HEK293 (cell line): Measurements from ENCODE around the gene KPNA2.

Experiments
- CTCF ChIA-PET: fragments of 350-600 bp; formaldehyde crosslinking; extraction: SDS; loops from one replicate; lab custom pipeline; 2021; ENCODE audit warnings: antibody characterized with exemption; lab: Yijun Ruan, JAX
- POLR2A ChIA-PET: fragments of 300-600 bp; formaldehyde crosslinking; extraction: SDS; loops from one replicate; lab custom pipeline; 2020; ENCODE audit warnings: antibody characterized with exemption, inconsistent platforms; lab: Yijun Ruan, JAX
- H3K27ac ChIP-seq: fragments of 200-500 bp; sonication (Bioruptor generic); 2 replicates; pipeline ENCODE4 v1.5.1; 2014; ENCODE audit warnings: low read depth, low read length, control low read depth, inconsistent platforms; ENCODE audit errors: extremely low read depth
- H3K36me3 ChIP-seq, 2 experiments: fragments of 200-500 bp in 1 of 2; sonication (Bioruptor generic) in 1 of 2; 1 replicate in 1 of 2; 2 replicates in 1 of 2; pipeline ENCODE4 v1.5.1; 2014 to 2017; ENCODE audit warnings: inconsistent platforms in 2 of 2, low read length in 2 of 2; ENCODE audit not compliant: control insufficient read depth in 2 of 2, insufficient read depth in 1 of 2
- H3K4me1 ChIP-seq: fragments of 200-500 bp; sonication (Bioruptor generic); 2 replicates; pipeline ENCODE4 v1.5.1; 2014; ENCODE audit warnings: mild to moderate bottlenecking, low read length, inconsistent platforms; ENCODE audit not compliant: control insufficient read depth, insufficient read depth
- H3K4me3 ChIP-seq: 2 replicates; pipeline ENCODE4 v1.5.1; 2011; ENCODE audit warnings: low read depth, mild to moderate bottlenecking, control low read depth, low read length, moderate library complexity
- H3K9me3 ChIP-seq: fragments of 200-500 bp; sonication (Bioruptor generic); 2 replicates; pipeline ENCODE4 v1.5.1; 2014; ENCODE audit warnings: low read depth, low read length, inconsistent platforms; ENCODE audit not compliant: control insufficient read depth, insufficient read depth
- AEBP2 ChIP-seq: fragments of 450-650 bp; formaldehyde crosslinking; IDR thresholded peaks from 2 replicates; pipeline ENCODE4 v1.5.1; 2016; ENCODE audit warnings: missing biosample characterization, missing genetic modification characterization, borderline replicate concordance
- BCL11A ChIP-seq: fragments of 450-650 bp; formaldehyde crosslinking; IDR thresholded peaks from 2 replicates; pipeline ENCODE4 v1.5.1; 2016; ENCODE audit warnings: low read depth, missing biosample characterization, missing genetic modification characterization
- FEZF1 ChIP-seq: fragments of 450-650 bp; formaldehyde crosslinking; IDR thresholded peaks from 2 replicates; pipeline ENCODE4 v1.5.1; 2016; ENCODE audit warnings: missing biosample characterization, missing genetic modification characterization
- GLIS2 ChIP-seq: fragments of 450-650 bp; formaldehyde crosslinking; IDR thresholded peaks from 2 replicates; pipeline ENCODE4 v1.5.1; 2016; ENCODE audit warnings: missing biosample characterization, missing genetic modification characterization
- KLF10 ChIP-seq: fragments of 450-650 bp; IDR thresholded peaks from 2 replicates; pipeline ENCODE4 v1.5.1; 2018; ENCODE audit warnings: missing biosample characterization, mild to moderate bottlenecking, missing genetic modification characterization
- OVOL3 ChIP-seq: fragments of 450-650 bp; formaldehyde crosslinking; IDR thresholded peaks from 2 replicates; pipeline ENCODE4 v1.5.1; 2016; ENCODE audit warnings: missing biosample characterization, missing genetic modification characterization
- REST ChIP-seq: fragments of 450-650 bp; formaldehyde crosslinking; IDR thresholded peaks from 2 replicates; pipeline ENCODE4 v1.5.1; 2016; ENCODE audit warnings: missing biosample characterization, missing genetic modification characterization
- SP7 ChIP-seq: fragments of 450-650 bp; formaldehyde crosslinking; IDR thresholded peaks from 2 replicates; pipeline ENCODE4 v1.5.1; 2016; ENCODE audit warnings: missing biosample characterization, missing genetic modification characterization
- TCF7L2 ChIP-seq: IDR thresholded peaks from 2 replicates; pipeline ENCODE4 v1.6.1; 2011; ENCODE audit warnings: low read depth, mild to moderate bottlenecking, inconsistent platforms, low read length, moderate library complexity, borderline replicate concordance
- ZBTB11 ChIP-seq: fragments of 450-650 bp; formaldehyde crosslinking; conservative IDR thresholded peaks from 2 replicates; pipeline ENCODE4 v1.5.1; 2016; ENCODE audit warnings: low read depth, missing biosample characterization, missing genetic modification characterization
- ZEB2 ChIP-seq: fragments of 450-650 bp; formaldehyde crosslinking; IDR thresholded peaks from 2 replicates; pipeline ENCODE4 v1.5.1; 2016; ENCODE audit warnings: missing biosample characterization, missing genetic modification characterization
- ZFHX2 ChIP-seq: fragments of 450-650 bp; formaldehyde crosslinking; conservative IDR thresholded peaks from 2 replicates; pipeline ENCODE4 v1.5.1; 2016; ENCODE audit warnings: missing biosample characterization, missing genetic modification characterization
- ZFP3 ChIP-seq: fragments of 450-650 bp; formaldehyde crosslinking; IDR thresholded peaks from 2 replicates; pipeline ENCODE4 v1.5.1; 2016; ENCODE audit warnings: low read depth, missing biosample characterization, missing genetic modification characterization
- ZNF121 ChIP-seq: fragments of 450-650 bp; formaldehyde crosslinking; IDR thresholded peaks from 2 replicates; pipeline ENCODE4 v1.5.1; 2016; ENCODE audit warnings: missing biosample characterization, missing genetic modification characterization
- ZNF132 ChIP-seq: fragments of 450-650 bp; formaldehyde crosslinking; IDR thresholded peaks from 2 replicates; pipeline ENCODE4 v1.5.1; 2017; ENCODE audit warnings: missing biosample characterization, missing genetic modification characterization, borderline replicate concordance
- ZNF169 ChIP-seq: fragments of 450-650 bp; formaldehyde crosslinking; IDR thresholded peaks from 2 replicates; pipeline ENCODE4 v1.5.1; 2016; ENCODE audit warnings: missing biosample characterization, missing genetic modification characterization
- ZNF292 ChIP-seq: fragments of 450-650 bp; formaldehyde crosslinking; IDR thresholded peaks from 2 replicates; pipeline ENCODE4 v1.5.1; 2016; ENCODE audit warnings: low read depth, missing biosample characterization, missing genetic modification characterization, borderline replicate concordance
- ZNF366 ChIP-seq: fragments of 450-650 bp; formaldehyde crosslinking; conservative IDR thresholded peaks from 2 replicates; pipeline ENCODE4 v1.5.1; 2016; ENCODE audit warnings: missing biosample characterization, missing genetic modification characterization
- ZNF426 ChIP-seq: fragments of 450-650 bp; formaldehyde crosslinking; IDR thresholded peaks from 2 replicates; pipeline ENCODE4 v1.5.1; 2017; ENCODE audit warnings: missing biosample characterization, missing genetic modification characterization, mild to moderate bottlenecking, inconsistent platforms, moderate library complexity
- ZNF449 ChIP-seq: fragments of 450-650 bp; formaldehyde crosslinking; IDR thresholded peaks from 2 replicates; pipeline ENCODE4 v1.5.1; 2017; ENCODE audit warnings: missing biosample characterization, mild to moderate bottlenecking, missing genetic modification characterization, moderate library complexity
- ZNF645 ChIP-seq: fragments of 450-650 bp; formaldehyde crosslinking; IDR thresholded peaks from 2 replicates; pipeline ENCODE4; 2016; ENCODE audit warnings: missing biosample characterization, missing genetic modification characterization
- ZNF664 ChIP-seq: fragments of 450-650 bp; formaldehyde crosslinking; IDR thresholded peaks from 2 replicates; pipeline ENCODE4 v1.5.1; 2016; ENCODE audit warnings: missing biosample characterization, missing genetic modification characterization
- ZNF768 ChIP-seq: fragments of 450-650 bp; formaldehyde crosslinking; IDR thresholded peaks from 2 replicates; pipeline ENCODE4 v1.5.1; 2018; ENCODE audit warnings: missing biosample characterization, mild to moderate bottlenecking, missing genetic modification characterization

Gene KPNA2

GRCh38 chr17:67998466-67998865, 37.1 kb upstream of the KPNA2 start:
- H3K36me3 ChIP-seq = no peaks in the 10 kb centered on the region
- ChIA-PET CTCF (interaction anchor here (7.0 kb wide), 1 partner anchor 13 kb away, joined by 42 read pairs; no protein-coding TSS in a partner anchor), POLR2A (interaction anchor here (0.5 to 0.8 kb wide), 3 partner anchors 21 to 297 kb away, joined by 3 read pairs; no protein-coding TSS in a partner anchor)

GRCh38 chr17:67999291-67999911, 36.1 kb upstream of the KPNA2 start:
- CTCF ChIA-PET = interaction anchor here (7.0 kb wide), 1 partner anchor 12 kb away, joined by 42 read pairs; no protein-coding TSS in a partner anchor
- POLR2A ChIA-PET = no interaction called here
- Histone ChIP-seq H3K27ac (no peak overlapping the region), H3K4me1 (peaks cover 10% of the 10 kb centered on the region), H3K36me3 (no peaks in the 10 kb centered on the region), H3K4me3 (no peak overlapping the region), H3K9me3 (no peaks in the 10 kb centered on the region)
- TF ChIP-seq GLIS2 (tag by site-specific recombination) (no peak), ZBTB11 (tag by site-specific recombination) (no peak), SP7 (tag by site-specific recombination) (no peak), ZNF366 (tag by site-specific recombination) (no peak), ZNF645 (tag by site-specific recombination) (no peak), ZNF169 (tag by site-specific recombination) (no peak), ZEB2 (tag by site-specific recombination) (0 out of 2 replicates have a peak, but pooled peaks have one; percentile 12), ZNF664 (tag by site-specific recombination) (peak; percentile 90), KLF10 (tag by site-specific recombination) (no peak), ZNF292 (tag by site-specific recombination) (no peak), FEZF1 (tag by site-specific recombination) (no peak), AEBP2 (tag by site-specific recombination) (no peak)

More at GRCh38 chr17:67998466-67998865, 37.1 kb upstream of the KPNA2 start:
- TF ChIP-seq ZNF426 = no peak
- TF ChIP-seq ZNF449 (tag by site-specific recombination) = no peak
- TF ChIP-seq OVOL3 = no peak
- TF ChIP-seq TCF7L2 = no peak
- TF ChIP-seq ZFHX2 (tag by site-specific recombination) = no peak
- no peak for TF ChIP-seq ZNF768 (tag by site-specific recombination)
- no peak for TF ChIP-seq ZNF132 (tag by site-specific recombination)
- no peak for TF ChIP-seq ZNF121 (tag by site-specific recombination)
- TF ChIP-seq BCL11A (tag by site-specific recombination) = no peak
- TF ChIP-seq KLF10 (tag by site-specific recombination) = no peak
- no peak for TF ChIP-seq REST (tag by site-specific recombination)
- TF ChIP-seq ZFP3 = no peak
- H3K9me3 ChIP-seq = no peaks in the 10 kb centered on the region
- H3K4me3 ChIP-seq = no peak overlapping the region
- no peak overlapping the region for H3K27ac ChIP-seq
- H3K4me1 ChIP-seq = peaks cover 10% of the 10 kb centered on the region
